A549 treated with Mapracorat at 1 μM for 4 hours (cell line): Measurements from ENCODE around the gene FOXP2. TPM values are rescaled to one million over a fixed set of nuclear protein-coding genes. Genes with fewer than 3 reads are reported as not detected.

Experiments
- total RNA-seq: library from RNA; stranded (reverse); fragments of 200-300 nt; extraction: Qiagen RNA extraction; gene quantifications from 5 replicates; pipeline ENCODE4 v1.2.3, GENCODE V29; 2022

FOXP2 gene
- total RNA-seq, result not detected in 5 replicates

GRCh38 chr7:114414156-114415063, at the start of gene FOXP2:
Gene FOXP2 (plus strand): TSS chr7:114414815. CDS start chr7:114426512, 11,697 bp downstream.

